Endothelial cell of umbilical vein (primary cell): ENCODE measurements around the gene MMP21. TPM values are rescaled to one million over a fixed set of nuclear protein-coding genes. Genes with fewer than 3 reads are reported as not detected.

Experiments used
- BruUV-seq: library from RNA; stranded (reverse); fragments of 400-500 nt; replicated peaks from 2 replicates; lab custom pipeline; 2021; lab: Mats Ljungman, UMichigan
- CTCF ChIA-PET: fragments of 300-600, 350-600 bp; sonication (Branson Sonifier 250); formaldehyde crosslinking; loops from one replicate; lab custom pipeline; 2021; ENCODE audit warnings: antibody characterized with exemption, inconsistent platforms; lab: Charles Lee
- POLR2A ChIA-PET: fragments of 300-600, 350-600 bp; sonication (Branson Sonifier 250); formaldehyde crosslinking; loops from one replicate; lab custom pipeline; 2021; ENCODE audit warnings: antibody characterized with exemption, inconsistent platforms; lab: Charles Lee
- DNase-seq: peaks from one replicate; pipeline ENCODE4 v3.0.0-alpha.2; 2011; ENCODE audit warnings: low read depth, low spot score
- FAIRE-seq: peaks from 2 replicates; lab custom pipeline; 2011; peaks lifted over from hg19 to GRCh38; lab: Jason Lieb, UNC
- H2AFZ ChIP-seq: 2 replicates; pipeline ENCODE4 v1.6.0; 2012; ENCODE audit warnings: low read depth, low read length, control low read depth, inconsistent platforms
- H3K27ac ChIP-seq: 2 replicates; pipeline ENCODE4 v1.5.1; 2011; ENCODE audit warnings: low read depth, mild to moderate bottlenecking, control low read depth, low read length, moderate library complexity; ENCODE audit not compliant: insufficient read depth
- H3K27me3 ChIP-seq, 2 experiments: 2 replicates each; pipeline versions ENCODE4 v1.6.0 to v1.6.1; 2011; ENCODE audit warnings: low read length in 2 of 2, mixed read lengths in 1 of 2; ENCODE audit not compliant: control insufficient read depth in 2 of 2, insufficient read depth in 2 of 2
- H3K36me3 ChIP-seq, 2 experiments: 2 replicates in 1 of 2; 3 replicates in 1 of 2; pipeline ENCODE4 v1.5.1; 2011; ENCODE audit warnings: low read length in 2 of 2, mild to moderate bottlenecking in 1 of 2, moderate library complexity in 1 of 2; ENCODE audit not compliant: control insufficient read depth in 2 of 2, insufficient read depth in 2 of 2; ENCODE audit errors: extremely low read depth in 1 of 2
- H3K4me1 ChIP-seq: 3 replicates; pipeline ENCODE4 v1.5.1; 2011; ENCODE audit warnings: mild to moderate bottlenecking, low read length; ENCODE audit not compliant: control insufficient read depth, insufficient read depth; ENCODE audit errors: extremely low read depth
- H3K4me2 ChIP-seq: 2 replicates; pipeline ENCODE4 v1.6.1; 2011; ENCODE audit warnings: low read length, control low read depth, mixed read lengths; ENCODE audit not compliant: insufficient read depth
- H3K4me3 ChIP-seq, 3 experiments: fragments of 200-600 bp in 1 of 3; sonication (generic), shearing (Covaris generic) in 1 of 3; replicated peaks in 1 of 3; 2 replicates each; pipeline ENCODE4 v1.5.1; 2011 to 2016; ENCODE audit warnings: control low read depth in 3 of 3, low read length in 3 of 3, mild to moderate bottlenecking in 2 of 3, inconsistent platforms in 1 of 3, low read depth in 1 of 3, moderate library complexity in 1 of 3; ENCODE audit not compliant: insufficient read depth in 1 of 3
- H3K79me2 ChIP-seq: 2 replicates; pipeline ENCODE4 v1.6.0; 2012; ENCODE audit warnings: low read length, inconsistent platforms; ENCODE audit not compliant: control insufficient read depth, insufficient read depth
- H3K9ac ChIP-seq: replicated peaks from 2 replicates; pipeline ENCODE3; 2011; ENCODE audit warnings: low read length, control low read depth; ENCODE audit not compliant: insufficient read depth; ENCODE audit errors: extremely low read depth
- H3K9me1 ChIP-seq: replicated peaks from 3 replicates; pipeline ENCODE4 v1.6.0; 2011; ENCODE audit warnings: mild to moderate bottlenecking, low read length; ENCODE audit not compliant: control insufficient read depth, insufficient read depth; ENCODE audit errors: extremely low read depth
- H3K9me3 ChIP-seq: replicated peaks from 2 replicates; pipeline ENCODE4 v1.5.1; 2012; ENCODE audit warnings: low read length, inconsistent platforms; ENCODE audit not compliant: control insufficient read depth, insufficient read depth
- H4K20me1 ChIP-seq: replicated peaks from 2 replicates; pipeline ENCODE3; 2011; ENCODE audit warnings: mild to moderate bottlenecking, low read length; ENCODE audit not compliant: control insufficient read depth, insufficient read depth; ENCODE audit errors: extremely low read depth
- EZH2 ChIP-seq: IDR thresholded peaks from 2 replicates; pipeline ENCODE4 v1.6.1; 2012; ENCODE audit warnings: borderline replicate concordance, low read depth, mild to moderate bottlenecking, moderate library complexity, low read length, inconsistent platforms; ENCODE audit not compliant: severe bottlenecking
- FOS ChIP-seq: IDR thresholded peaks from 2 replicates; pipeline ENCODE4 v1.6.1; 2011; ENCODE audit warnings: mild to moderate bottlenecking, low read length, moderate library complexity, borderline replicate concordance; ENCODE audit not compliant: insufficient read depth
- GATA2 ChIP-seq: IDR thresholded peaks from 2 replicates; pipeline ENCODE4 v1.7.0; 2011; ENCODE audit warnings: low read depth, mild to moderate bottlenecking, moderate library complexity, mixed read lengths, low read length; ENCODE audit not compliant: insufficient read length, insufficient read depth
- JUN ChIP-seq: IDR thresholded peaks from 2 replicates; pipeline ENCODE4 v1.6.1; 2011; ENCODE audit warnings: borderline replicate concordance, low read depth; ENCODE audit not compliant: insufficient read length, insufficient read depth
- MYC ChIP-seq: IDR thresholded peaks from one replicate; pipeline ENCODE4 v1.6.1; 2011; ENCODE audit warnings: mild to moderate bottlenecking, low read depth, low read length
- POLR2A ChIP-seq: IDR thresholded peaks from 2 replicates; pipeline ENCODE4 v1.6.1; 2012; ENCODE audit warnings: low read depth, mild to moderate bottlenecking, control low read depth, low read length
- POLR2AphosphoS5 ChIP-seq: IDR thresholded peaks from 2 replicates; pipeline ENCODE4 v1.6.1; 2012; ENCODE audit warnings: low read depth, mild to moderate bottlenecking, control low read depth, low read length, moderate library complexity; ENCODE audit not compliant: insufficient read depth
- dilution Hi-C: fragments of 300-500 bp; cut with MboI; formaldehyde crosslinking; loops from one replicate; pipeline ENCODE4 v1.15.0; 2019; ENCODE audit warnings: low sequenced_read_pairs; ENCODE audit not compliant: extremely low pct_ligation_motif_present
- intact Hi-C: fragments of 100-400 bp; cut with micrococcal nuclease; formaldehyde crosslinking; loops from one replicate; pipeline ENCODE4 v1.10.0; 2022
- polyA plus RNA-seq, 4 experiments: library from polyadenylated mRNA; depleted of rRNA in 3 of 4; stranded (reverse) in 3 of 4; unstranded in 1 of 4; fragments of >200 nt; gene quantifications; 2 replicates each; pipeline versions ENCODE4 v1.2.1 to v1.2.3, GENCODE V29; 2011 to 2012; ENCODE audit warnings: missing spikeins in 1 of 4
- total RNA-seq: library from RNA; stranded (reverse); gene quantifications from 2 replicates; pipeline ENCODE4 v1.2.3, GENCODE V29; 2021
- TF ChIP-seq, protein P1 (sequence below): IDR thresholded peaks from 2 replicates; pipeline ENCODE4 v1.6.1; 2011; ENCODE audit not compliant: insufficient read depth, insufficient read length
- TF ChIP-seq, protein P2 (sequence below), 2 donors: IDR thresholded peaks; 1 replicate in 1 of 2; 2 replicates in 1 of 2; pipeline ENCODE4 v1.5.1; 2011; ENCODE audit warnings: low read length in 2 of 2, mild to moderate bottlenecking in 2 of 2, moderate library complexity in 2 of 2, control low read depth in 1 of 2, inconsistent platforms in 1 of 2, low read depth in 1 of 2; ENCODE audit not compliant: insufficient read depth in 1 of 2; ENCODE audit errors: extremely low read depth in 1 of 2

The MMP21 gene
- total and polyA plus RNA-seq, 2 donors (not counting 3 experiments of a cell fraction or from before 2014, with no cell fraction given): 0.06 TPM; not detected in 1

DNA sequence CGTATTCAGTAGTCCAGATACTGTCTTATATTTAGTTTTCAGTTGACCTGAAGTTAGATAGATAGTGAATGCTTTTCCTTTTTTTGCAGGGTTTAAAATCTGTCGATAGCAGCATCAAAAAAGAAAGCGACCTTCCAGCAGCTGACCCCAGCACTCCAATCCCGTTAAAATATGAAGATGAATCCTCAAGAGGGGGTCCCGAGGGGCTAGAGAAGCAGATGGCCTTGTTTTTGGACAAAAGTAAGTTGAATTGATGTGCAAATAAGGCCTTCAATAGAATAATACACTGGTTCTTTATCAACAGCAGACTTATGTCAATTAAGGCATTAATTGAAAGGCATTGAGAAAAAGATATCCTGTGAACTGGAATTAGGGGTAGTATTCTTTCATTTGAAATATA is 37.4 kb downstream of the MMP21 start:
- Histone ChIP-seq H3K36me3 (peaks cover 22 to 42% of the 10 kb centered on the region in 2 experiments), H3K9ac (no peak overlapping the region), H3K79me2 (no peaks in the 10 kb centered on the region), H3K4me1 (no peaks in the 10 kb centered on the region), H3K9me3 (no peaks in the 10 kb centered on the region), H4K20me1 (no peaks in the 10 kb centered on the region), H3K9me1 (no peaks in the 10 kb centered on the region), H3K27ac (no peak overlapping the region), H3K27me3 (no peaks in the 10 kb centered on the region), H2AFZ (no peak overlapping the region), H3K4me2 (no peak overlapping the region), H3K4me3 (no peak overlapping the region)
- dilution Hi-C loops (no loop called here), intact Hi-C loops (no loop called here)
- ChIA-PET CTCF (no interaction called here), POLR2A (no interaction called here)
- no peak for DNase-seq
- no peak for FAIRE-seq
- no TSS peak for BruUV-seq
- TF ChIP-seq POLR2A: no peak
- TF ChIP-seq GATA2: no peak
- TF ChIP-seq, protein P1, sequence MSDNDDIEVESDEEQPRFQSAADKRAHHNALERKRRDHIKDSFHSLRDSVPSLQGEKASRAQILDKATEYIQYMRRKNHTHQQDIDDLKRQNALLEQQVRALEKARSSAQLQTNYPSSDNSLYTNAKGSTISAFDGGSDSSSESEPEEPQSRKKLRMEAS: no peak
- TF ChIP-seq, protein P2, sequence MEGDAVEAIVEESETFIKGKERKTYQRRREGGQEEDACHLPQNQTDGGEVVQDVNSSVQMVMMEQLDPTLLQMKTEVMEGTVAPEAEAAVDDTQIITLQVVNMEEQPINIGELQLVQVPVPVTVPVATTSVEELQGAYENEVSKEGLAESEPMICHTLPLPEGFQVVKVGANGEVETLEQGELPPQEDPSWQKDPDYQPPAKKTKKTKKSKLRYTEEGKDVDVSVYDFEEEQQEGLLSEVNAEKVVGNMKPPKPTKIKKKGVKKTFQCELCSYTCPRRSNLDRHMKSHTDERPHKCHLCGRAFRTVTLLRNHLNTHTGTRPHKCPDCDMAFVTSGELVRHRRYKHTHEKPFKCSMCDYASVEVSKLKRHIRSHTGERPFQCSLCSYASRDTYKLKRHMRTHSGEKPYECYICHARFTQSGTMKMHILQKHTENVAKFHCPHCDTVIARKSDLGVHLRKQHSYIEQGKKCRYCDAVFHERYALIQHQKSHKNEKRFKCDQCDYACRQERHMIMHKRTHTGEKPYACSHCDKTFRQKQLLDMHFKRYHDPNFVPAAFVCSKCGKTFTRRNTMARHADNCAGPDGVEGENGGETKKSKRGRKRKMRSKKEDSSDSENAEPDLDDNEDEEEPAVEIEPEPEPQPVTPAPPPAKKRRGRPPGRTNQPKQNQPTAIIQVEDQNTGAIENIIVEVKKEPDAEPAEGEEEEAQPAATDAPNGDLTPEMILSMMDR (IDR thresholded peaks at IDR 0.05; ENCODE audit: extremely low read depth in 1 of 2, insufficient read depth in 1 of 2, low read depth in 1 of 2, low read length in 2 of 2): no peak
- no peak for TF ChIP-seq POLR2AphosphoS5
- no peak for TF ChIP-seq EZH2
- no peak for TF ChIP-seq MYC
- TF ChIP-seq FOS: no peak
- no peak for TF ChIP-seq JUN
